Fibroblast of lung (primary cell): Measurements from ENCODE around the gene CBX8.
A peak's percentile ranks its signal among the peaks of the same experiment; 100 is the strongest.

ENCODE experiments used
- EZH2 ChIP-seq: IDR thresholded peaks from 2 replicates; pipeline ENCODE4 v1.5.1; 2012; ENCODE audit warnings: low read length, control low read depth, mild to moderate bottlenecking; ENCODE audit errors: missing control alignments
- TF ChIP-seq, protein P1 (sequence below), 2 donors: IDR thresholded peaks in 1 of 2; conservative IDR thresholded peaks in 1 of 2; 1 replicate in 1 of 2; 2 replicates in 1 of 2; pipeline ENCODE4 v1.5.1; 2011 to 2012; ENCODE audit warnings: low read length in 2 of 2, control low read depth in 1 of 2, inconsistent platforms in 1 of 2, low read depth in 1 of 2, mild to moderate bottlenecking in 1 of 2

GRCh38 chr17:79834565-79835469, 37.9 kb upstream of the CBX8 start:
- TF ChIP-seq EZH2, result no peak
- TF ChIP-seq, protein P1, sequence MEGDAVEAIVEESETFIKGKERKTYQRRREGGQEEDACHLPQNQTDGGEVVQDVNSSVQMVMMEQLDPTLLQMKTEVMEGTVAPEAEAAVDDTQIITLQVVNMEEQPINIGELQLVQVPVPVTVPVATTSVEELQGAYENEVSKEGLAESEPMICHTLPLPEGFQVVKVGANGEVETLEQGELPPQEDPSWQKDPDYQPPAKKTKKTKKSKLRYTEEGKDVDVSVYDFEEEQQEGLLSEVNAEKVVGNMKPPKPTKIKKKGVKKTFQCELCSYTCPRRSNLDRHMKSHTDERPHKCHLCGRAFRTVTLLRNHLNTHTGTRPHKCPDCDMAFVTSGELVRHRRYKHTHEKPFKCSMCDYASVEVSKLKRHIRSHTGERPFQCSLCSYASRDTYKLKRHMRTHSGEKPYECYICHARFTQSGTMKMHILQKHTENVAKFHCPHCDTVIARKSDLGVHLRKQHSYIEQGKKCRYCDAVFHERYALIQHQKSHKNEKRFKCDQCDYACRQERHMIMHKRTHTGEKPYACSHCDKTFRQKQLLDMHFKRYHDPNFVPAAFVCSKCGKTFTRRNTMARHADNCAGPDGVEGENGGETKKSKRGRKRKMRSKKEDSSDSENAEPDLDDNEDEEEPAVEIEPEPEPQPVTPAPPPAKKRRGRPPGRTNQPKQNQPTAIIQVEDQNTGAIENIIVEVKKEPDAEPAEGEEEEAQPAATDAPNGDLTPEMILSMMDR (conservative IDR thresholded peaks at IDR 0.05 in 1 of 2, IDR thresholded peaks at IDR 0.05 in 1 of 2; ENCODE audit: low read depth in 1 of 2, low read length in 2 of 2), result peak; percentile 49 to 71
